ENCODE results near the gene UBXN2A.
"Not testable (repeated sequence)": the region's sequence is repeated elsewhere in the genome, so short reads cannot be mapped to it uniquely, and the experiment has no call there.

Gene UBXN2A

GRCh38 chr2:24043133-24043532 is 102.9 kb downstream of the UBXN2A start:
- H3K4me3 ChIP-seq (ENCODE audit: low read depth, low read length): not testable (repeated sequence)

GRCh38 chr2:24045511-24046508 is 105.5 kb downstream of the UBXN2A start:
- no peak overlapping the region for H3K4me3 ChIP-seq (ENCODE audit: low read depth, low read length)

- H3K4me3 ChIP-seq (ENCODE audit: low read depth, low read length): peak overlapping the region; percentile 86
Observed at GRCh38 chr2:24046599-24046929, 106.3 kb downstream of the UBXN2A start.

- H3K4me3 ChIP-seq (ENCODE audit: low read depth, low read length): peak within 1 kb of the TSS; percentile 86
Observed at GRCh38 chr2:24046930-24047702, 106.9 kb downstream of the UBXN2A start, which contains the start of gene WDCP. WDCP (minus strand) TSS chr2:24047391; CDS start chr2:24039494, 7,897 bp downstream.

- no peak overlapping the region for H3K4me3 ChIP-seq (ENCODE audit: low read depth, low read length)
Observed at GRCh38 chr2:24047703-24048033, 107.4 kb downstream of the UBXN2A start.

- H3K4me3 ChIP-seq (ENCODE audit: low read depth, low read length): peak overlapping the region; percentile 21
Observed at GRCh38 chr2:24048769-24049484, 108.7 kb downstream of the UBXN2A start.

- peak within 1 kb of the TSS; percentile 69 for H3K4me3 ChIP-seq (ENCODE audit: low read depth, low read length)
Observed at GRCh38 chr2:24049485-24050021, 109.3 kb downstream of the UBXN2A start, which contains the start of gene FKBP1B. FKBP1B (plus strand) TSS chr2:24049741; CDS start chr2:24049850, 109 bp downstream.

- H3K4me3 ChIP-seq (ENCODE audit: low read depth, low read length): peak overlapping the region; percentile 69
Observed at GRCh38 chr2:24050041-24050979, 110.0 kb downstream of the UBXN2A start.

GRCh38 chr2:24051833-24052232 is 111.6 kb downstream of the UBXN2A start:
- no peak overlapping the region for H3K4me3 ChIP-seq (ENCODE audit: low read depth, low read length)

- H3K4me3 ChIP-seq (ENCODE audit: low read depth, low read length): no peak overlapping the region
Observed at GRCh38 chr2:24052951-24053350, 112.7 kb downstream of the UBXN2A start.

Measured in iPS-11a (cell line).